Right cardiac atrium (tissue), 5 donors: ENCODE results near the gene NRCAM. TPM values are rescaled to one million over a fixed set of nuclear protein-coding genes. Genes with fewer than 3 reads are reported as not detected.
"Not testable (repeated sequence)": the region's sequence is repeated elsewhere in the genome, so short reads cannot be mapped to it uniquely, and the experiment has no call there.

Source experiments
- ATAC-seq, 2 donors: fragments of 200-7000 bp; cut with Tn5 transposase; one replicate each; pipeline versions ENCODE4 v1.8.0 to v1.9.1; 2020; ENCODE audit warnings: moderate library complexity in 2 of 2, mild to moderate bottlenecking in 1 of 2
- DNase-seq, 3 donors: peaks; one replicate each; pipeline ENCODE4 v3.0.0-alpha.2; 2020
- H3K27ac ChIP-seq: one replicate; pipeline ENCODE4 v1.5.1; 2013; ENCODE audit warnings: mild to moderate bottlenecking, low read length, control low read depth, moderate library complexity
- H3K27me3 ChIP-seq: one replicate; pipeline ENCODE4 v1.6.1; 2013; ENCODE audit not compliant: control insufficient read depth, insufficient read depth
- H3K4me1 ChIP-seq: one replicate; pipeline ENCODE4 v1.6.1; 2013; ENCODE audit warnings: low read length; ENCODE audit not compliant: control insufficient read depth, insufficient read depth
- H3K4me3 ChIP-seq: one replicate; pipeline ENCODE4 v1.5.1; 2013; ENCODE audit warnings: low read length, control low read depth
- H3K9me3 ChIP-seq: one replicate; pipeline ENCODE4 v1.6.1; 2013; ENCODE audit warnings: low read length; ENCODE audit not compliant: control insufficient read depth
- WGBS: extraction: QIAGEN DNeasy Blood & Tissue Kit; methylation state at CpG from one replicate; pipeline ENCODE4 v1.1.7; 2013; 5-methylcytosine and 5-hydroxymethylcytosine counted together
- intact Hi-C, 4 donors: fragments of 100-400 bp; cut with DNase I; formaldehyde crosslinking; loops; one replicate each; pipeline versions ENCODE4 v1.11.0 to v1.14.0; 2022 to 2023
- polyA plus RNA-seq: library from polyadenylated mRNA; stranded (reverse); fragments of 200-250 nt; gene quantifications from one replicate; pipeline ENCODE4 v1.2.3, GENCODE V29; 2013
- total RNA-seq, 4 donors: library from RNA; stranded (reverse); fragmentation: NEBNext Ultra II Directional; extraction: Animal tissue kit (Norgen Biotek cat#: 25700); gene quantifications; one replicate each; pipeline ENCODE4 v1.2.1, GENCODE V29; 2021
- donor health status: healthy with polysubstance abuse.
- donor health status: DM: no; HTN: yes; CAD: no.
- donor health status: DM: no; HTN: no; CAD: no.
- donor health status: DM: no; HTN: yes; CAD: no; lungs with severe emphysema.
- donor health status: DM: yes; HTN: yes; CAD: no.

Gene NRCAM
- total and polyA plus RNA-seq, 5 donors = 0.59 to 1.3 (median 1.1) TPM

- H3K27ac ChIP-seq = no peak overlapping the region
- H3K4me3 ChIP-seq = no peak overlapping the region
- H3K9me3 ChIP-seq = no peaks in the 10 kb centered on the region
- WGBS = 97% methylated on average over 3 of the region's 3 CpGs
- no peaks in the 10 kb centered on the region for H3K27me3 ChIP-seq
- H3K4me1 ChIP-seq = no peaks in the 10 kb centered on the region
- no peak for DNase-seq
- intact Hi-C loops = no loop called here
- no peak for ATAC-seq
These were observed 168.4 kb downstream of the NRCAM start for GRCh38 chr7:108287857-108288256.

GRCh38 chr7:108286290-108286904 lies 169.8 kb downstream of the NRCAM start:
- no peak for DNase-seq
- no peaks in the 10 kb centered on the region for H3K4me1 ChIP-seq
- no peak overlapping the region for H3K27ac ChIP-seq
- H3K9me3 ChIP-seq = no peaks in the 10 kb centered on the region
- no peaks in the 10 kb centered on the region for H3K27me3 ChIP-seq
- intact Hi-C loops = no loop called here
- WGBS = 94% methylated on average over 9 of the region's 9 CpGs
- H3K4me3 ChIP-seq = no peak overlapping the region
- ATAC-seq = no peak

- no peak overlapping the region for H3K27ac ChIP-seq
- ATAC-seq (no peak), DNase-seq (no peak)
- intact Hi-C loops = no loop called here
- no peak overlapping the region for H3K4me3 ChIP-seq
- no peaks in the 10 kb centered on the region for H3K9me3 ChIP-seq
- 80% methylated on average over 2 of the region's 2 CpGs for WGBS
- H3K27me3 ChIP-seq = no peaks in the 10 kb centered on the region
- no peaks in the 10 kb centered on the region for H3K4me1 ChIP-seq
These were observed 170.5 kb downstream of the NRCAM start for GRCh38 chr7:108285778-108286177.

DNA sequence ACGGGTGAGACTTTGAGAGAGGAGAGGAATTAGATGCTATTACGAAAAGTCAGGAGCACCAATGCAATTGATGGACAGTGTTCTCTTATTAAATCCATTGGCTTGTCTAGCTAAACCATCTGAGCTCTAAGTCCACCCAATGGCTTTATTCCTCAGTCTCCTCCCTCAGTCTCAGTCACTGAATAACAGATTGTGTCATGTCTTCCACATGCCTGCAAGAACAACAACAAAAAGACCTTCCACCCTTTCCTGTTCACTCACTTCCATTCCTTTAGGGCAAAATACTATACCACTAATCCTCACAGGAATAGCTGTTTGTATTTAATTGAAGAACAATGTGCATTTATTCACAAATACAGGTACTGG lies 171.2 kb downstream of the NRCAM start:
- ATAC-seq (no peak), DNase-seq (no peak)
- intact Hi-C loops = no loop called here
- 90% methylated on average over 2 of the region's 2 CpGs for WGBS
- Histone ChIP-seq H3K4me3 (no peak overlapping the region), H3K4me1 (no peaks in the 10 kb centered on the region), H3K27me3 (no peaks in the 10 kb centered on the region), H3K27ac (no peak overlapping the region), H3K9me3 (no peaks in the 10 kb centered on the region)

DNA sequence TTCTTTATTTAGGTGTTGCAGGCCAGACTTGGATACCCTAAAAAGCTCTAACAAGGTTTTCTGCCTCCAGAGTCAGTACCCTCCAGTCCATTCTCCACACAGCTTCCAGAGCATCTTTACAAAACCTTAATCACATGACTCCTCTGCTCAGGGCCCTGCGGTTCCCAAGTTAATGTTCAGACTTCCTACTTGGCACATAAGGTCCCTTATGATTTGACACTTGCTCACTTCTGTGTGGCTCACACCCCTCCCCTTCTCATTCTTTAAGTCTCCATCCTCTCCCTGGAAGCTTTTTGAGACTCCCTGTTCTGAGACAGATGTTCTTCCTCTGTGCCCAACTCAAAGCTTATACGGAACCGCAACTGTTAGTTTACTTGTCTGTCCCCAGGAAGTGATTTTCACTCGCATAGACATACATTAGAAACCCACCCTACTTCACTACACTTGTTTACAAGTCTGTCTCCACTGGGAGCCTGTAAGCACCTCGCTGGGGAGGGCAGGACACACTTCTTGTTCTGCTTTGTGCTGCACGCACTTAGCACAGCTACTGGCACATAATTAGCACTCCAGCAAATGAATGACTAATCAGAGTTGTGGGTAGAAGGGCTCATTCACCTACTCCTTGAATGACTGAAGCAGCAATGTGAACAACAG lies 171.8 kb downstream of the NRCAM start:
- intact Hi-C loops = no loop called here
- no peaks in the 10 kb centered on the region for H3K4me1 ChIP-seq
- WGBS = 79% methylated on average over 6 of the region's 6 CpGs
- H3K4me3 ChIP-seq = no peak overlapping the region
- no peaks in the 10 kb centered on the region for H3K27me3 ChIP-seq
- ATAC-seq (no peak), DNase-seq (no peak)
- no peak overlapping the region for H3K27ac ChIP-seq
- H3K9me3 ChIP-seq = no peaks in the 10 kb centered on the region

GRCh38 chr7:108283252-108283651 lies 173.0 kb downstream of the NRCAM start:
- H3K9me3 ChIP-seq = no peaks in the 10 kb centered on the region
- DNase-seq (no peak), ATAC-seq (no peak)
- no peaks in the 10 kb centered on the region for H3K4me1 ChIP-seq
- no peak overlapping the region for H3K27ac ChIP-seq
- H3K27me3 ChIP-seq = no peaks in the 10 kb centered on the region
- 69% methylated on average over 3 of the region's 3 CpGs for WGBS
- intact Hi-C loops = no loop called here
- no peak overlapping the region for H3K4me3 ChIP-seq

GRCh38 chr7:108282427-108282996 lies 173.7 kb downstream of the NRCAM start:
- WGBS = 47% methylated on average over 4 of the region's 4 CpGs
- ATAC-seq (no peak), DNase-seq (no peak)
- Histone ChIP-seq H3K27me3 (no peaks in the 10 kb centered on the region), H3K4me1 (no peaks in the 10 kb centered on the region), H3K27ac (no peak overlapping the region), H3K9me3 (no peaks in the 10 kb centered on the region), H3K4me3 (no peak overlapping the region)
- intact Hi-C loops = no loop called here

DNA sequence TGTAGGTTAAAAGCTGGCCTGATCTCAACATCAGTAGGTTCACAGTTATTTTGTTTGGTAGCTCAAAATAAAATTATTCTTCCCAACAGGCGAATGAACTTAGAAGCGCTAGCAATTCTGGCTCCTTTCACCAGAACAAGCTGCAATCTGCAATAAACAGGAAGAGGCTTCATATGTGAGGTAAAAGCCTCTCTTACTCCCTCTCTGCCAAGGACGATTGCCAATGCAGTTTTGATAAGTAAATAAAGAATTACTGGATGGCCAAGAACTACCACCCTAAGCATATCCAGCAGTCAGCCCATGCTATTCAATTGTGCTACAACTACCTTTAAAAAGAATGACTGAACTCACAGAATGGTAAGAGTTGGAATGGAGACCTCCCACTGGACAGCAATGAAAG lies 176.1 kb downstream of the NRCAM start:
- no peak for DNase-seq
- intact Hi-C loops = no loop called here
- WGBS = 22% methylated on average over 3 of the region's 3 CpGs
- ATAC-seq = no peak
- H3K9me3 ChIP-seq = no peaks in the 10 kb centered on the region
- no peak overlapping the region for H3K27ac ChIP-seq
- H3K27me3 ChIP-seq = no peaks in the 10 kb centered on the region
- no peaks in the 10 kb centered on the region for H3K4me1 ChIP-seq
- no peak overlapping the region for H3K4me3 ChIP-seq

GRCh38 chr7:108278776-108279175 lies 177.5 kb downstream of the NRCAM start:
- Histone ChIP-seq H3K27me3 (no peaks in the 10 kb centered on the region), H3K27ac (no peak overlapping the region), H3K4me3 (no peak overlapping the region), H3K9me3 (no peaks in the 10 kb centered on the region), H3K4me1 (no peaks in the 10 kb centered on the region)
- intact Hi-C loops = no loop called here
- no peak for DNase-seq
- no peak for ATAC-seq
- WGBS = 94% methylated on average over 5 of the region's 5 CpGs

GRCh38 chr7:108278281-108278680 lies 178.0 kb downstream of the NRCAM start:
- H3K27ac ChIP-seq = no peak overlapping the region
- intact Hi-C loops = no loop called here
- ATAC-seq (no peak), DNase-seq (no peak)
- WGBS = 90% methylated on average over 10 of the region's 10 CpGs
- no peaks in the 10 kb centered on the region for H3K9me3 ChIP-seq
- no peaks in the 10 kb centered on the region for H3K4me1 ChIP-seq
- no peak overlapping the region for H3K4me3 ChIP-seq
- H3K27me3 ChIP-seq = no peaks in the 10 kb centered on the region

DNA sequence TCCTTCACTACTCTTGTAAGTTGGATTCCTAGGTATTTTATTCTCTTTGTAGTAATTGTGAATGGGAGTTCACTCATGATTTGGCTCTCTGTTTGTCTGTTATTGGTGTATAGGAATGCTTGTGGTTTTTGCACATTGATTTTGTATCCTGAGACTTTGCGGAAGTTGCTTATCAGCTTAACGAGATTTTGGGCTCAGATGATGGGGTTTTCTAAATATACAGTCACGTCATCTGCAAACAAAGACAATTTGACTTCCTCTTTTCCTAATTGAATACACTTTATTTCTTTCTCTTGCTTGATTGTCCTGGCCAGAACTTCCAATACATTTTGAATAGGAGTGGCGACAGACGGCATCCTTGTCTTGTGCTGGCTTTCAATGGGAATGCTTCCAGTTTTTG lies 181.8 kb downstream of the NRCAM start:
- intact Hi-C loops = not testable (repeated sequence)
- 69% methylated on average over 5 of the region's 5 CpGs for WGBS

More for the DNA sequence above, 181.8 kb downstream of the NRCAM start:
- not testable (repeated sequence) for H3K9me3 ChIP-seq, ATAC-seq, H3K27me3 ChIP-seq, H3K27ac ChIP-seq, H3K4me1 ChIP-seq, DNase-seq, H3K4me3 ChIP-seq
